ENCODE data around the gene LCE1B.

LCE1B gene

GRCh38 chr1:152795686-152796085, 16.1 kb upstream of the LCE1B start:
- H2BK5ac ChIP-seq (ENCODE audit: low read depth, low read length, poor library complexity, severe bottlenecking) = no peak overlapping the region
- H3K27me3 ChIP-seq (ENCODE audit: control insufficient read depth in 1 of 2, insufficient read depth in 1 of 2, low read length in 2 of 2) = no peaks in the 10 kb centered on the region
- H3K18ac ChIP-seq (ENCODE audit: low read depth in 1 of 2, low read length in 2 of 2) = no peak overlapping the region
- no peak overlapping the region for H3K27ac ChIP-seq (ENCODE audit: low read length, poor library complexity, severe bottlenecking)
- H2AK5ac ChIP-seq (ENCODE audit: low read length, severe bottlenecking) = no peak overlapping the region
- H2BK15ac ChIP-seq (ENCODE audit: low read depth, poor library complexity, severe bottlenecking) = no peak overlapping the region
- H3K23ac ChIP-seq (ENCODE audit: low read length in 2 of 2) = no peak overlapping the region
- 41% methylated on average over 4 of the region's 4 CpGs for WGBS
- no peak overlapping the region for H3K4me3 ChIP-seq (ENCODE audit: insufficient read depth in 1 of 2, low read depth in 1 of 2, low read length in 2 of 2)
- H3K4me2 ChIP-seq (ENCODE audit: low read length, poor library complexity, severe bottlenecking) = no peak overlapping the region
- no peak overlapping the region for H2BK12ac ChIP-seq (ENCODE audit: low read length in 2 of 2)
- no peaks in the 10 kb centered on the region for H3K36me3 ChIP-seq (ENCODE audit: control insufficient read depth in 1 of 2, insufficient read depth in 2 of 2, low read depth in 1 of 2, low read length in 2 of 2)
- H3K9ac ChIP-seq (ENCODE audit: low read length) = no peak overlapping the region
- H3K4ac ChIP-seq (ENCODE audit: low read depth in 1 of 2, low read length in 2 of 2) = no peak overlapping the region
- no peak overlapping the region for H2AFZ ChIP-seq (ENCODE audit: low read depth, low read length)
- H2BK120ac ChIP-seq (ENCODE audit: low read depth, low read length) = no peak overlapping the region
- no peak overlapping the region for H4K8ac ChIP-seq (ENCODE audit: low read length)
- H3K9me3 ChIP-seq (ENCODE audit: control insufficient read depth, low read length) = no peaks in the 10 kb centered on the region
- H4K91ac ChIP-seq (ENCODE audit: low read length) = no peak overlapping the region
- no peak overlapping the region for H3K14ac ChIP-seq (ENCODE audit: low read length in 2 of 2)
- no peaks in the 10 kb centered on the region for H3K4me1 ChIP-seq (ENCODE audit: control insufficient read depth, insufficient read depth, low read depth, low read length)
- no peak for DNase-seq
- H3K79me1 ChIP-seq (replicated peaks; ENCODE audit: low read length, poor library complexity, severe bottlenecking) = no peaks in the 10 kb centered on the region

- no peak within 1 kb of the TSS for H3K4me3 ChIP-seq (ENCODE audit: insufficient read depth in 1 of 2, low read depth in 1 of 2, low read length in 2 of 2)
- no peak within 1 kb of the TSS for H3K23ac ChIP-seq (ENCODE audit: low read length in 2 of 2)
- DNase-seq = no peak
- H2AK5ac ChIP-seq (ENCODE audit: low read length, severe bottlenecking) = no peak within 1 kb of the TSS
- no peaks in the 10 kb centered on the region for H3K9me3 ChIP-seq (ENCODE audit: control insufficient read depth, low read length)
- no peak within 1 kb of the TSS for H2BK12ac ChIP-seq (ENCODE audit: low read length in 2 of 2)
- no peak within 1 kb of the TSS for H2BK5ac ChIP-seq (ENCODE audit: low read depth, low read length, poor library complexity, severe bottlenecking)
- H3K4me2 ChIP-seq (ENCODE audit: low read length, poor library complexity, severe bottlenecking) = no peak within 1 kb of the TSS
- H3K27me3 ChIP-seq (ENCODE audit: control insufficient read depth in 1 of 2, insufficient read depth in 1 of 2, low read length in 2 of 2) = no peaks in the 10 kb centered on the region
- H3K36me3 ChIP-seq (ENCODE audit: control insufficient read depth in 1 of 2, insufficient read depth in 2 of 2, low read depth in 1 of 2, low read length in 2 of 2) = no peaks in the 10 kb centered on the region
- H2BK120ac ChIP-seq (ENCODE audit: low read depth, low read length) = no peak within 1 kb of the TSS
- no peak within 1 kb of the TSS for H3K4ac ChIP-seq (ENCODE audit: low read depth in 1 of 2, low read length in 2 of 2)
- no peak within 1 kb of the TSS for H3K18ac ChIP-seq (ENCODE audit: low read depth in 1 of 2, low read length in 2 of 2)
- no peak within 1 kb of the TSS for H2AFZ ChIP-seq (ENCODE audit: low read depth, low read length)
- no peak within 1 kb of the TSS for H3K14ac ChIP-seq (ENCODE audit: low read length in 2 of 2)
- no peaks in the 10 kb centered on the region for H3K79me1 ChIP-seq (replicated peaks; ENCODE audit: low read length, poor library complexity, severe bottlenecking)
- H3K27ac ChIP-seq (ENCODE audit: low read length, poor library complexity, severe bottlenecking) = no peak within 1 kb of the TSS
- no peaks in the 10 kb centered on the region for H3K4me1 ChIP-seq (ENCODE audit: control insufficient read depth, insufficient read depth, low read depth, low read length)
- no peak within 1 kb of the TSS for H3K9ac ChIP-seq (ENCODE audit: low read length)
- H4K8ac ChIP-seq (ENCODE audit: low read length) = no peak within 1 kb of the TSS
- H4K91ac ChIP-seq (ENCODE audit: low read length) = no peak within 1 kb of the TSS
- 14% methylated on average over 1 of the region's 3 CpGs for WGBS
- no peak within 1 kb of the TSS for H2BK15ac ChIP-seq (ENCODE audit: low read depth, poor library complexity, severe bottlenecking)
Measured at GRCh38 chr1:152796421-152796820, 15.3 kb upstream of the LCE1B start, which contains the start of gene LCE1D. LCE1D (plus strand) TSS chr1:152796721; CDS start chr1:152797795, 1,074 bp downstream.

- no peaks in the 10 kb centered on the region for H3K4me1 ChIP-seq (ENCODE audit: control insufficient read depth, insufficient read depth, low read depth, low read length)
- no peaks in the 10 kb centered on the region for H3K9me3 ChIP-seq (ENCODE audit: control insufficient read depth, low read length)
- H2BK120ac ChIP-seq (ENCODE audit: low read depth, low read length) = no peak overlapping the region
- H3K14ac ChIP-seq (ENCODE audit: low read length in 2 of 2) = no peak overlapping the region
- H4K8ac ChIP-seq (ENCODE audit: low read length) = no peak overlapping the region
- no peak overlapping the region for H3K18ac ChIP-seq (ENCODE audit: low read depth in 1 of 2, low read length in 2 of 2)
- no peaks in the 10 kb centered on the region for H3K36me3 ChIP-seq (ENCODE audit: control insufficient read depth in 1 of 2, insufficient read depth in 2 of 2, low read depth in 1 of 2, low read length in 2 of 2)
- no peaks in the 10 kb centered on the region for H3K79me1 ChIP-seq (replicated peaks; ENCODE audit: low read length, poor library complexity, severe bottlenecking)
- no peak overlapping the region for H2AFZ ChIP-seq (ENCODE audit: low read depth, low read length)
- no peak overlapping the region for H3K4me2 ChIP-seq (ENCODE audit: low read length, poor library complexity, severe bottlenecking)
- no peak for DNase-seq
- no peak overlapping the region for H3K4me3 ChIP-seq (ENCODE audit: insufficient read depth in 1 of 2, low read depth in 1 of 2, low read length in 2 of 2)
- no peak overlapping the region for H2AK5ac ChIP-seq (ENCODE audit: low read length, severe bottlenecking)
- no peak overlapping the region for H2BK5ac ChIP-seq (ENCODE audit: low read depth, low read length, poor library complexity, severe bottlenecking)
- 61% methylated on average over 1 of the region's 1 CpG for WGBS
- H3K4ac ChIP-seq (ENCODE audit: low read depth in 1 of 2, low read length in 2 of 2) = no peak overlapping the region
- no peak overlapping the region for H2BK15ac ChIP-seq (ENCODE audit: low read depth, poor library complexity, severe bottlenecking)
- H3K27ac ChIP-seq (ENCODE audit: low read length, poor library complexity, severe bottlenecking) = no peak overlapping the region
- H3K9ac ChIP-seq (ENCODE audit: low read length) = no peak overlapping the region
- H4K91ac ChIP-seq (ENCODE audit: low read length) = no peak overlapping the region
- no peaks in the 10 kb centered on the region for H3K27me3 ChIP-seq (ENCODE audit: control insufficient read depth in 1 of 2, insufficient read depth in 1 of 2, low read length in 2 of 2)
- no peak overlapping the region for H3K23ac ChIP-seq (ENCODE audit: low read length in 2 of 2)
- H2BK12ac ChIP-seq (ENCODE audit: low read length in 2 of 2) = no peak overlapping the region
Measured at GRCh38 chr1:152801333-152801732, 10.4 kb upstream of the LCE1B start.

GRCh38 chr1:152806576-152806975, 5.2 kb upstream of the LCE1B start, which contains the start of gene LCE1C:
LCE1C (minus strand) TSS chr1:152806651; CDS start chr1:152805478, 1,173 bp downstream.
- no peak within 1 kb of the TSS for H2AFZ ChIP-seq (ENCODE audit: low read depth, low read length)
- no peaks in the 10 kb centered on the region for H3K9me3 ChIP-seq (ENCODE audit: control insufficient read depth, low read length)
- H2BK12ac ChIP-seq (ENCODE audit: low read length in 2 of 2) = no peak within 1 kb of the TSS
- no peak within 1 kb of the TSS for H3K4me3 ChIP-seq (ENCODE audit: insufficient read depth in 1 of 2, low read depth in 1 of 2, low read length in 2 of 2)
- no peak within 1 kb of the TSS for H3K23ac ChIP-seq (ENCODE audit: low read length in 2 of 2)
- H3K27me3 ChIP-seq (ENCODE audit: control insufficient read depth in 1 of 2, insufficient read depth in 1 of 2, low read length in 2 of 2) = no peaks in the 10 kb centered on the region
- H4K8ac ChIP-seq (ENCODE audit: low read length) = no peak within 1 kb of the TSS
- 22% methylated on average over 2 of the region's 3 CpGs for WGBS
- H4K91ac ChIP-seq (ENCODE audit: low read length) = no peak within 1 kb of the TSS
- H3K4me1 ChIP-seq (ENCODE audit: control insufficient read depth, insufficient read depth, low read depth, low read length) = no peaks in the 10 kb centered on the region
- no peak within 1 kb of the TSS for H3K27ac ChIP-seq (ENCODE audit: low read length, poor library complexity, severe bottlenecking)
- no peak within 1 kb of the TSS for H2BK120ac ChIP-seq (ENCODE audit: low read depth, low read length)
- no peak within 1 kb of the TSS for H3K4me2 ChIP-seq (ENCODE audit: low read length, poor library complexity, severe bottlenecking)
- no peak within 1 kb of the TSS for H3K9ac ChIP-seq (ENCODE audit: low read length)
- no peak within 1 kb of the TSS for H2BK5ac ChIP-seq (ENCODE audit: low read depth, low read length, poor library complexity, severe bottlenecking)
- no peak within 1 kb of the TSS for H3K14ac ChIP-seq (ENCODE audit: low read length in 2 of 2)
- H3K36me3 ChIP-seq (ENCODE audit: control insufficient read depth in 1 of 2, insufficient read depth in 2 of 2, low read depth in 1 of 2, low read length in 2 of 2) = no peaks in the 10 kb centered on the region
- no peak within 1 kb of the TSS for H3K4ac ChIP-seq (ENCODE audit: low read depth in 1 of 2, low read length in 2 of 2)
- H3K18ac ChIP-seq (ENCODE audit: low read depth in 1 of 2, low read length in 2 of 2) = no peak within 1 kb of the TSS
- no peaks in the 10 kb centered on the region for H3K79me1 ChIP-seq (replicated peaks; ENCODE audit: low read length, poor library complexity, severe bottlenecking)
- H2AK5ac ChIP-seq (ENCODE audit: low read length, severe bottlenecking) = no peak within 1 kb of the TSS
- no peak for DNase-seq
- H2BK15ac ChIP-seq (ENCODE audit: low read depth, poor library complexity, severe bottlenecking) = no peak within 1 kb of the TSS

All from mesenchymal stem cell (in vitro differentiated cells and primary cell).